GM19452 (cell line): ENCODE data around the gene BTG2.
"Not testable (repeated sequence)": the region's sequence is repeated elsewhere in the genome, so short reads cannot be mapped to it uniquely, and the experiment has no call there.

ENCODE experiments used
- ATAC-seq: cut with Tn5 transposase; IDR thresholded peaks from one replicate; pipeline ENCODE4 v1.9.1; 2021; ENCODE audit not compliant: unreplicated experiment

The BTG2 gene

DNA sequence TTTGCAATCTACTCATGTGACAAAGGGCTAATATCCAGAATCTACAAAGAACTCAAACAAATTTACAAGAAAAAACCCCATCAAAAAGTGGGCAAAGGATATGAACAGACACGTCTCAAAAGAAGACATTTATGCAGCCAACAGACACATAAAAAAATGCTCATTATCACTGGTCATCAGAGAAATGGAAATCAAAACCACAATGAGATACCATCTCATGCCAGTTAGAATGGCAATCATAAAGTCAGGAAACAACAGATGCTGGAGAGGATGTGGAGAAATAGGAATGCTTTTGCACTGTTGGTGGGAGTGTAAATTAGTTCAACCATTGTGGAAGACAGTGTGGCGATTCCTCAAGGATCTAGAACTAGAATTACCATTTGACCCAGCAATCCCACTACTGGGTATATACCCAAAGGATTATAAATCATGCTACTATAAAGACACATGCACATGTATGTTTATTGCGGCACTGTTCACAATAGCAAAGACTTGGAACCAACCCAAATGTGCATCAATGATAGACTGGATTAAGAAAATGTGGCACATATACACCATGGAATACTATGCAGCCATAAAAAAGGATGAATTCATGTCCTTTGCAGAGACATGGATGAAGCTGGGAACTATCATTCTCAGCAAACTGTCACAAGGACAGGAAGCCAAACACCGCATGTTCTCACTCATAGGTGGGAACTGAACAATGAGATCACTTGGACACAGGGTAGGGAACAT lies 8.9 kb downstream of the BTG2 start:
- not testable (repeated sequence) for ATAC-seq

DNA sequence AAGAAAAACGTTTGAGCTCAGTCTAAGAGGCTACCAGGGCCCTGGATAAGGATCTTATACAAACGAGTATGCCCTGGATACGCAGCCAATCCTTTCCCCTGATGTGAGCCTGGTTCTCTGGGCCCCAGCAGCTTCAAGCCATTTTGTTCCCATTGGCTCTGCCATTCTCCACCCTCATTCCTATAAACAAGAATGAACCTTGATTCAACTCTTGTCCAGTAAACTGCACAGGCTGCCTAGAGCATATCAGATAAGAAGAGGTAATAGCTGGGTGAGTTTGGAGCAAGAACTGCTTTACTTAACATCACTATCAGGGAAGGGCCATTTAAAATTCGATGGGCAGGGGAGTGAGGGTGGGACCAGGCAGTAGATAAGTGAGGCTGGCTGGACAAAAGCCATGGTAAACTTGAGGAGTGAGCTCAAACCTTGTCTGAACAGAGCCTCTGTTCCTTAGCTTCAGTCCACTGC lies 11.3 kb downstream of the BTG2 start:
- no peak for ATAC-seq

DNA sequence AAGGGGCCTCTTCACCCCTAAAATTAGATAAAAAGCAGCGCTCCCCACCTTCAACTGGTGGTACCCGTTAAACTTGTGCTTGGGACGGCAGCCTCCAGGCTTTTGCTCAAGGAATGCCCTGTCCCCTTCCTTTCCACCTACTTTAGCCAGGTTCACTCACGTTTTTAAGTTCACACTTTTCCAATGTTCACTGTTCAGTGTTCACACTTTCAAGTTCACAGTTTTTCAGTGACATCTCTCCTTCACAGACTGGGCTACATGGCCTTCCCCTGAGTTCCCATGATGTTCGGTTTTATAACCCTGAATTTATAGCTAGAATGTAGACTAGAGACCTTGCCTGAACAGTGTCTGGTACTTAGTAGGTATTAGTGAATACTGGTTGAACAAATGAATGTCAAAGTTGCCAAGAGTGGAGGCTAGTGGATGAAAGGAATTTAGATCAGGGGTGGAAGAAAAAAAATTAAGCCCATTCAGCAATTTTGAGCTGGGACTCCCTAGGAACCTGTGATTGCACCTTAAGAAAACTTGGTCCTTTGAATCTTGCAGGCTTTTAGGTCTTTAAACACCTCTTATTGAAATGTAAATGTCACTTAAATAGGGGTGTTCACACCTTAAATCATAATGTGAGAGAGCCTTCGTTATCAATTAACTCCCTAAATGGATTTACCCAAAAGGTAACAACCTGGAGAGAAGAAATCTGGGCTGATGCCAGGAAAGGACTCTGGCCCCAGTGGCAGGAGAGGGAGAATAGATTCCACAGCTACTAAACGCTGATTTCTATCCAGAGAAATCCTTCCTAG lies 12.3 kb downstream of the BTG2 start:
- ATAC-seq = no peak

DNA sequence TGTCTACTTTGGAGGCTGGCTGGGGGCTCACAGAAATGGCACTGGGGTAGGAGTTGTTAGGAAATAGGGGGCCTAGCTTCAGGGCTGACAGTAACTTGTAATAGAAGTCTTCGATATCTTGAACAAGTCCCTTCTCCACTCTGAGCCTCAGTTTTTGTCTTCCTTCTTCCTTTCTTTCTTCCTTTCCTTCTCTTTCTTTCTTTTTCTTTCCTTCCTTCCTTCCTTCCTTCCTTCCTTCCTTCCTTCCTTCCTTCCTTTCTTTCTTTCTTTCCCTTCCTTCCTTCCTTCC lies 12.9 kb downstream of the BTG2 start:
- no peak for ATAC-seq

GRCh38 chr1:203320591-203321272 lies 15.4 kb downstream of the BTG2 start:
- peak; percentile 69 for ATAC-seq

GRCh38 chr1:203321273-203322052 lies 16.1 kb downstream of the BTG2 start:
- no peak for ATAC-seq

DNA sequence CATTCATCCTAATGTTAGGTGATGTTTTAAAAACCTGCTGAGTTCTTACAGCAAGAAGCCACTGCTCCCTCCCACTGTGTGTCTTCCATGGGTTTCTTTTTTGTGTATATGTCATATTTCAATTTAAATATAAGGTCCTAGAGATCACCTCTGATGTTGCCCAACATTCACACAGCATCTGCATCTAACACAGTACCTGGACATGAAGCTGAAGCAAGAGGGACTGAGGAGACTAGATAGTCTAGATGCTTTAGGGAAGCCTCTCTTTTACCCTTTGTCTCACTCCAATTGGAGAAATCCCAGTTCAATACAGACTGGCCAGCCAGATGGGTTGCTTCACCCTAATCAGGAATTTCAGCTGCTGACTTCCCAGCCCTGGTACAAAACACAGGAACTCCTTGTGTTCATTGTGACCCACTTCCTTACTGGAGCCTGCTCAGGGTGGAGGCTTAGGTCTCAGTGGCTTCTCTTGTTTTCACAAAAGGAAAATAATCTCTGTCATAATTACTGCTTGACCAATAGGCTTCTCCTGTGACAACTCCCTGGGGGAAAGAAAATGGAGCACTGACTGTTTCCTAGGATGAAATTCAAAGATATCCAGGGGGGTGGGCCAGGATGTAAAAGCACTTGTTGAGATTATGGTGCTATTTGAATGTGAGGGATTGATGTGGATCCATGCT lies 17.3 kb downstream of the BTG2 start:
- ATAC-seq = no peak

- ATAC-seq = no peak
These were observed 18.3 kb downstream of the BTG2 start for GRCh38 chr1:203323587-203323986.

- no peak for ATAC-seq
These were observed 19.0 kb downstream of the BTG2 start for GRCh38 chr1:203324105-203325025.

DNA sequence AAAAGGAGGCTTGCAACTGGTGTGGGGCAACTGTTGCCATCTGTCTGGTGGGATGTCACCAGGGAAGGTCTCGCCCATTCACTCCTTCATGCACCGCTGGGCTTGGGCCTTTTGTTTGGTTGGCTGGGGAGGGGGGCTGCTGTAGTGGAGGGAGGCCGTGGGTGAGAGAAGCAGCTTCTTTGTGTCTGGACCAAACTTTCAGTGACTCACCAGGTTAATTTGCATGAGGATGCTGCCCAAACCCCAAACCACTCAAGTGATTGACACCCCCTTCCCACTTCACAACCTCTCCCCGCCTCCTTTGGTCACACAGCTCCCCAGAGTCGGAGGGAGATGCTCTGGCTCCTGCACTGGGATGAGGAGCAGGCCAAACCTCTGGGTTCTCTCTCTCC lies 19.7 kb downstream of the BTG2 start:
- ATAC-seq = no peak

- no peak for ATAC-seq
These were observed 20.2 kb downstream of the BTG2 start for GRCh38 chr1:203325418-203326091.

DNA sequence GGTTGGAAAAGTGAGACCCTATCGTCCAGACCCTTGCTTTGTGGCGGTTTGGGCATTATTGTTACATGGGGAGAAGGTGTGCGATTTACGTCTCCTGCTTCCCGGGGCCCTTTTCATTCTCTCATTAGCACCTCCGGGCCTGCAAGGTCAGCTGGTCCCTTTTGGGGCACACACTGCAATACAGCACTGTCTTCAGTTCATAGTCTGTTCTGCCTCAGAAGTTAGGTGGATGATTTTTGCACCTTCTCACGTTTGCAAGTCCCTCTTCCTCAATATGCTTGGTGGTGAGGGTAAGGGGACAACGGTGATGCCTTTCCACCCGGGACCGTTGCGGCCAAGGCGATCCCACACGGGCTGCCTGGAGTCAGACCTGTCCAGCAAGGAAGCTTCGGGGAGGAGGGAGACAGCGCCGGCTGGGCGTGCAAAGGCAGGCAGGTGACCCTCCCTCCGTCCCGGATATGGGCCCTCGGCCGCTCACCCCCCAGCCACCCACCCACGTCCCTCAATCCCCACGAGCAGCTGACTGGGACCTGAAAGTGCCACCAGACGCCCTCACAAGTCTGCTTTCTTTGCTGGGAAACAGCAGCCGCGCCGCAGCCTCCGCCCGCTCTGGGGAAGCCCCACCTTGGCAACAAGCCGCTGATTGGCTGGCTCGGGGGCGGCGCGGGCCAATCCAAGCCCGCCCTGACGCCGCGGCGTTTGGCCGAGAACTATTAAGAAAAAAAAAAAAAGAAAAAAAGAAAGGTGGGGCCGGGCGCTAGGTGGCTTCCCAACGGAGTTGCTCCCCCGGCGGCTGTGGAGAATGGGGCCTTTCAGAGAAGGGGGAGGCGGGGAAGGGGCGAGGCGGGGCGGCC lies 21.7 kb downstream of the BTG2 start:
- peak; percentile 71 for ATAC-seq

DNA sequence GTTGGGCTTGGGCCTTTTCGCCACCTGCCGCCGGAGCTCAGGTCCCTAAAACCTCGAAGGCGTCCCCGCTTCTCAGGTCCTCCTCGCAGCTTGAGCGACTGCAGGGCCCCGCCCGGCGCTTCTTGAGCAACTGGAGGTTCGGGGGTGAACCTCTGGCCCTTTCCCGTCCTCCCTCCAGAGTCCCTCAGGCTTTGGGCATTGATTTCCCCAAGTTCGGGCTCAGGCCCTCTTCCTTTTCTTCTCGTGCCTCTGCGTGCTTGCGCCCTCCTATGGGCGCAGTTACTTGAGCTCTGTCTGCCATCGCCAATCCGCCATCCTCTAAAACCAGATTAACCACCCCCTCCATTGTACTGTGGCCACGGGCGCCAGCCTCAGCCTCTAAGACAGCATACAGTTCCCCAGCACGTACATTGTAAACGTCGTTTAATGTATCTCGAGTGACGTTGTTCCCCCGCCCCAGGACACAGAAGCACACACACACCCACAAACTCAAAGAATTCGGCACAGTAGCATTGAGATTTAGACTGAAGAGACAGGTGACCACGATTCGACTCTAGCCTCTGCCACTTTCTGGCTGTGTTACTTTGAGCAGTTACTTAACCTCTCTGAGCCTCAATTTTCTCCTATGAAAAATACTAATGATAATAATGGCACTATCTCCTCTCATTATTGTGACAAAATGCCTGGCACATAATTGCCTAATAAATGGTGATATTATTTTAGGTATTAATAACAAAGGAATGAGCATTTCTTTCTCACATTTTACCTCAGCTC lies 22.6 kb downstream of the BTG2 start:
- ATAC-seq = peak; percentile 13

- ATAC-seq = no peak
These were observed 23.4 kb downstream of the BTG2 start for GRCh38 chr1:203328714-203329122.

GRCh38 chr1:203331224-203331623 lies 25.9 kb downstream of the BTG2 start:
- no peak for ATAC-seq

- no peak for ATAC-seq
These were observed 30.2 kb downstream of the BTG2 start for GRCh38 chr1:203335503-203335902.

GRCh38 chr1:203336097-203336496 lies 30.8 kb downstream of the BTG2 start:
- ATAC-seq = no peak
